Head of caudate nucleus (tissue), 42 donors: Measurements from ENCODE around the gene RAP1GDS1.
"Not testable (repeated sequence)": the region's sequence is repeated elsewhere in the genome, so short reads cannot be mapped to it uniquely, and the experiment has no call there.

Experiments
- DNase-seq, 42 donors: peaks; one replicate each; pipeline versions ENCODE4 v3.0.0 to v3.0.0-alpha.2; 2020 to 2021; ENCODE audit warnings: mixed read lengths in 7 of 42
- intact Hi-C: fragments of 100-400 bp; cut with DNase I; formaldehyde crosslinking; loops from one replicate; pipeline ENCODE4 v1.15.0; 2022

Gene RAP1GDS1

DNA sequence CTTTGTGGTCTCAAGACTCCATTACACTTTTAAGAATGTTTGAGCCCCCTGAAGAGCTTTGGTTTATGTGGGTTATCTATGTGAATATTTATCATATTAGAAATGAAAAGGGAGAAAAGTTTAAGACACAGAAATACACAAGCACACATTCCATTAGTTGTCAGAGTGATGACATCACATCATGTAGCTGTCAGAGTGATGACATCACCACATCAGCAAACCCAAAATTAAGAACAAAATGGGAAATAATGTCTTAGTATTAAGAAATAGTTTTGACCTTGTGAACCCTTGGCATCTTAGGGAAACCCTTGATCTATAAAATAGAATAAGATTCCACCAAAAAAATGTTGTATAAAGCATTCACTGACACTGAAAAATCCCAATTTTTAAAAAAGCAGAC, 201.3 kb downstream of the RAP1GDS1 start:
- DNase-seq, result no peak
- intact Hi-C loops, result no loop called here

- intact Hi-C loops, result loop anchor here (5.0 kb wide), 3 partner anchors 100 to 460 kb away; partner anchors contain the start of gene EIF4E
- DNase-seq, result no peak
Measured at GRCh38 chr4:98466868-98467599, 205.8 kb downstream of the RAP1GDS1 start.

DNA sequence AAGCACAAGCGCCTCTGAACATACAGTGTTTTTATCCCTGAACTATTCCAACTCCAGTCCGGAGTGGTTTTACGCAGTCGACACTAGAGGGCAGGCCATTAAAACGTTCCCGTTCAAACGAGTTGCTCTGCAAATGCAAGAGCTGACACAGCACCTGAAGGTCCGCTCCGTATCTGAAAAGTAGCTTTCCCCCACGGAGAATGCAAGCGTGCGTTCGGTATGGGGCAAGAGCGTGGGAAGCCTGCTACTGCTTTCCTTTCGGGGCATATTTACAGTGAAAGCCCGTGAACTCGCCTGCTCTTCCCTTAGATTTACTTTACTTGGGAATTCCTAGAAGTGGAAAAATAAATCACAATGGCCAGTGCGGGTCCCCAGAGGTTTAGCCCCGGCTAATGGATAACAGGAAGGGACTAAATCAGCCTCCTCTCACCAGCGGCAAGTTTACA, 206.5 kb downstream of the RAP1GDS1 start:
- intact Hi-C loops, result loop anchor here (5.0 kb wide), 3 partner anchors 100 to 460 kb away; partner anchors contain the start of gene EIF4E

DNA sequence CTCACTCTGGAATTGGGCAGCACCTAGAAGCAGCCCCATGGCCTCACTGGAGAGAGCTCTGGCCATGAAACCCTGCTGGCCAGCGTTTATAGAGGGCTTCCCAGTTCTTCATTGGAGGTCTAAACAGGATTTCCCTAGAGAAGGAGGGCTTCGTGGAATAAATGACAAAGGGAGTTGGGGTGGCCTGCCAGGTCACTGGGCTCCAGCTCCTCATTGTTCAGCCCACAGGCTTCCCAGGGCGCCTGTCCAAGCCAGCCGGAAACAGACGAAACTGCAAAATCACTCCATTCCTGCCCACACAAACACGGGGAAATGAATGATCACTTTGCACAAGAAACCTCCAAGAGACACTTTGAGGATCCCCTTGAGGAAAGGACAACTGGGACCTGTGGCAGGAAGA, 207.5 kb downstream of the RAP1GDS1 start:
- intact Hi-C loops, result loop anchor here (5.0 kb wide), 3 partner anchors 99 to 459 kb away; partner anchors contain the start of gene EIF4E
- DNase-seq, result peak in 41 of 42 donors; percentile 16 to 86 (median 59)

More for the DNA sequence above, 206.5 kb downstream of the RAP1GDS1 start:
- peak; percentile 59 to 94 (median 84) for DNase-seq

DNA sequence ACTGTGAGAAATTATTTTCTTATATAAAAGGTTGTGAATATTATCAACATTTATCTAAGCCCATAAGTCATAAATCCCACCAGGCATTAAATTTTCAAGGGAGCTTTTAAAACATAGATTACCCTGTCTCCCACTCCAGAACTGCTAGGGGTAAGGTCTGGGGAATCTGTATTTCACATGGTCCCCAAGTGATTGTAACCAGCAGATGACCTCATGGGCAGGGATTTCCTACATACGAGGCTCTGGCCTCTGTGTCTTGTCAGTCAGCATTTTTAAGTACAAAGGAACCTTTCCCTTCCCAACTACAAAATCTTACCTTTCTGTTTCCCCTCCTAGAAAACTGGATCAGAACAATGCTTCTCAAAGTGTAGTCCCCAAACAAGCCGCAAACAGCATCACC, 208.6 kb downstream of the RAP1GDS1 start:
- no peak for DNase-seq
- intact Hi-C loops, result loop anchor here (5.0 kb wide), 3 partner anchors 98 to 458 kb away; partner anchors contain the start of gene EIF4E

DNA sequence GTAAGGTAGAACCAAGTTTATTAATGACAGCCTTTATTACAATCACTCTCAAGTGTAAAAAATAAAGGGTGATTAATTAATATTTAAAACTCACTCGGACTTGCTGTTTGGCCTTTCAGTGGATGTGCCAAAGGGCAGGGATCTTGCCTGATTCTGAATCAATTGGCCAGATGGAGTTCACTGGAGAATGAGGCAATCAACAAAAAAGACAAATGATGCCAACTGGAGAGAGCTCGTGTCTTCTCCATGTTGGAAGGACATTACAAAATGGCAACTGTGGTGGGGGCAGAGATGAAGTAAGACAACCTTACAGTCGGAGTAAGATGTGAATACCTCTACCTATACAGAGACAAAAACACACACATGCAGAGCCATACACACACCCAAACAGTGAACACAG, 209.2 kb downstream of the RAP1GDS1 start:
- DNase-seq, result no peak
- intact Hi-C loops, result no loop called here

DNA sequence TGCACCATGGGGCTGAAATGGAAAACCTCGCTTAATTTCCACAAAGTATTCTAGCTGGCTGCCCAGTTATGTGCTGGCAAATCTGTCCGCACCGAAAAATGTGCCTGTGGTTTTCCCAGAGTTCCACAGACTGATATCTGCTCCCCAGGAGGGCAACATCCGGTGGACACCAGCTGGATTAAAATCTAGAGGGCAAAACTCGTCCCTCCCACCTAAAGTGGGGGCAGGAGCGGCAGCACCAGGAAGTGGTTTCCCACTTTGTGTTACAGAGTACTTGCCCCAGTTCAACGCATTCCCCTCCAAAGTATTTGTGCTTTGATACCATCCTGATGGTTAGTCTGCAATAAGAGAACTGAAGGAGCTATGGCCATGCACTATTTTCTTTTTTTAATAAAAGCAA, 209.6 kb downstream of the RAP1GDS1 start:
- DNase-seq, result no peak
- intact Hi-C loops, result no loop called here

DNA sequence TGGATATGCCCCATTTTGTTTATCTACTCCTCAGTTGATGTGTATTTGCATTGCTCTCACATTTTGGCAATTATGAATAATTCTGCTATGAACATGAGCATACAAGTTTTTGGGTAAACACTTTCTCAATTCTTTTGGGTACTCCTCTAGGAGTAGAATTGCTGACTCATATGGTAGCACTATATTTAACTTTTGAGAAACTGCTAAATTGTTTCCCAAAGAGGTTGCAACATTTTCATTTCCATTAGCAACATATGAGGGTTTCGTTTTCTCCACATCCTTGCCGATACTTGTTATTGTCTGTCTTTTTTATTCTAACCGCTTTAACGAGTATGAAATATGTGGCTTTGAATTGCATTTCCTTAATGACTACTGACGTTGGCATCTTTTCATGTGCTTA, 211.9 kb downstream of the RAP1GDS1 start:
- intact Hi-C loops, result no loop called here
- DNase-seq, result no peak

GRCh38 chr4:98474408-98474844, 213.2 kb downstream of the RAP1GDS1 start:
- intact Hi-C loops, result no loop called here

GRCh38 chr4:98476891-98477290, 215.7 kb downstream of the RAP1GDS1 start:
- DNase-seq, result no peak
- intact Hi-C loops, result no loop called here

More at GRCh38 chr4:98474408-98474844, 213.2 kb downstream of the RAP1GDS1 start:
- DNase-seq, result no peak

GRCh38 chr4:98479590-98479989, 218.4 kb downstream of the RAP1GDS1 start:
- DNase-seq, intact Hi-C loops: not testable (repeated sequence)

DNA sequence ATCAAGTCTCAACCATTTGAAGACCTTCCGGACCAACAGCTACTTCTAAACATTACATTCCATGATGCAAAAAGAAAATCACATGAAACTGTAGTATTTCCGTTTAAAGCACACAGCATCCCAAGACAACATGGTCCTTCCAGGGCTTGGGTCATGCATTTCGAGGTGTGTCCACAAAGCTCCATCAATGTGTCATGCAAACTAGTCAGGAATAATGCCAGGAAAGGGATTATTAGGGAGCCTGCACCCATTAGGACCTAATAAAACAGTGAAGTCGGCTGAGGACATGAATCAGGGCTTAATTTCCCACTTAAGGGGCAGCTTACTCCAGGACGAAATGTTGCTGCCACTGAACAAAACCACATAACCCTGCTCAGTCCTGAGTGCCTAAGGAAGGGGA, 219.4 kb downstream of the RAP1GDS1 start:
- intact Hi-C loops, result no loop called here

DNA sequence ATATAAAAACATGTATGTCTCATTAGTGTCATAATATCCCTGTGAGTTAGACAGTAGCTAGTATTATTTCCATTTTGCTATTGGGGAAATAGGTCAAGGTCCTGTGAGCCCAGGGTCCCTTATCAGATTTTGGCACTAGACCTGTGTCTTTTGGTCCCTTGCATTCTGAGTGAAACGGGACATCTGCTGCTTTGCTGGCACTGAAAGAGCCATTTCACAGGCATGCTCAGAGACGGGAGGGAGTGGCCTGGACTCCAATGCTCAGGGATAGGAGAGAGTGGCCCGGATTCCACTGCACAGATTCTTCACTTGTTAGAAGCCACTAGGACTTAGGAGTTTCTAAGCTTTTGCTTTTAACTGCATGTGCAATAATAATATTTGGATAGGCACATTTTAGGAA, 220.0 kb downstream of the RAP1GDS1 start:
- peak in 38 of 42 donors; percentile 30 to 79 (median 54) for DNase-seq
- intact Hi-C loops, result no loop called here

More for the DNA sequence above, 219.4 kb downstream of the RAP1GDS1 start:
- no peak for DNase-seq

DNA sequence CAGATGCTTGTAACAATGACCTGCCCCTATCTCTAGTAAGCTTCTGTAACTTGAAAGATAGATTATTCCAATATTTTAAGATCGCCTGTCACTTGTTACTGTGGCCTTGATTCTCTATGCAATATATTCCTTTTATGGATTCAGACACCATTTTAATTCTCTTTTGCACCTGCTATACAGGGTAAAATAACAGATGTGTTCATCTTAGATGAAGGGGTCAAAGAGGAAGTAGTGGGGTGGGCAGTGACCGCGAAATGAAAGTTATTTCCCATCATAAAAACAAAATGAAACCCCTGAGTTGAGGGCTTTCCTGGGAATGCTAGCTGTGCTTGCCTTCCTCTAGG, 221.3 kb downstream of the RAP1GDS1 start:
- intact Hi-C loops, result no loop called here

DNA sequence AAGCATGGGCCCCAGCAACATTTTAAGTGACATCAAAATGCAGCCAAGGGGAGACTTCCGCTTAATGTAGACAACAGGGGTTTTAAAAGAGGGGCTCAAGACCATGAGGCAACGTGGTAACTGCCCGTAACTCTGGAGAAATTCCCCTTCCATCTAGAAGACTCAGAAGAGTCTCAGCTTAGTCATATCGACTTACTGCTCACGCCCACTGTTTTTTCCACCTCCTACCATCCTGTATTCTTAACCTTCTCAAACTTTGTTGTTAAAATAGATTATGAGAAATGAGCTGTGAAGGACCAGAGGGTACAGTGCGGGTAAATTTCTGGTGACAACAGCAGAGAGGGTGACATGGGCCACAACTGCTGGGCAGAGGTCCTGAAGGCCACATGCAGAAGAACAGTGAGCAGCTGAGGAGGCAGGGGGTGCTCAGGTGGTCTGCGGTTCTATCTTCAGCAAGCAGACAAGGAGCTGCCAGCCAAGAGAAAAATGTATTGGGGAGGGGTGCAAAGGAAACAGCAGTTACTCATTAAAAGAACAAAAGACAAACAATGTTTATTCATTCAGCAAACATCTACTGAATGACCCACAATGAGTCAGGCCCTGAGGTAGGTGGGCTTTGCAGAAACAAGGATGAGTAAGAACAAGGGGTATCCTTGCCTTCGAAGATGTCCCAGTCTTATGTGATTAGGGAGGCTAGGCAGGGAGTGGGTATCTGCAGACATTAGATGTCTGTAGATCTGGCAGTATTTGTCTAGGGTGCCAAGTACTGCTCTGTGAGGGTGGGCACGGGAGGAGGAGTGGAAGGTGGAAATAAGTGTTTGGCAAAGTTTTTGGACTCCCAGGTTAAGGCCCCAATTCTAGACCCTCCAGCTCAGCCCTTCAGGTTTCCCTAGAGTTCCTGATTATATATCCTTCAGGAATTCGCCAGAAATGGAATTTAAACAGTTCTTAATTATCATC, 221.9 kb downstream of the RAP1GDS1 start:
- DNase-seq, result no peak
- intact Hi-C loops, result no loop called here

More for the DNA sequence above, 221.3 kb downstream of the RAP1GDS1 start:
- DNase-seq, result no peak

DNA sequence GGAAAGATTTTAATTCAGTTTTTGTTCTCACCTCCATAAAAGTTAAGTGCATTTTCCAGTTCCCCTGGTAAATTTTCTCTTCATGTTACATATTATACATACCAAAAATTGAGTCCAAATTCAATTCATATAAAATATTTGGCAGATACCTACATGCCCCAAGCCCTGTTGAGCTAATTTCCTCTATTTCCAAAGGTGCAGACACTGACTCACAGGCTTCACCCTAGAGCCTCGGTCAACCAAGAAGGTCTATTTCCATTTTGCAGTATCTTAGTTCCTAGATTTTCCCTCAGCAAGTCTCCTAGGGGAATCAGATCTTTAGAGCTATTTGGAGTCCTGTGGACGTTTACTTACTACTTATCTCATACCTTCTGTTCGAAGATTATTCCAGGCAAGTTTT, 222.8 kb downstream of the RAP1GDS1 start:
- DNase-seq, result no peak
- intact Hi-C loops, result no loop called here

GRCh38 chr4:98485816-98486345, 224.7 kb downstream of the RAP1GDS1 start:
- intact Hi-C loops, result no loop called here
- no peak for DNase-seq

DNA sequence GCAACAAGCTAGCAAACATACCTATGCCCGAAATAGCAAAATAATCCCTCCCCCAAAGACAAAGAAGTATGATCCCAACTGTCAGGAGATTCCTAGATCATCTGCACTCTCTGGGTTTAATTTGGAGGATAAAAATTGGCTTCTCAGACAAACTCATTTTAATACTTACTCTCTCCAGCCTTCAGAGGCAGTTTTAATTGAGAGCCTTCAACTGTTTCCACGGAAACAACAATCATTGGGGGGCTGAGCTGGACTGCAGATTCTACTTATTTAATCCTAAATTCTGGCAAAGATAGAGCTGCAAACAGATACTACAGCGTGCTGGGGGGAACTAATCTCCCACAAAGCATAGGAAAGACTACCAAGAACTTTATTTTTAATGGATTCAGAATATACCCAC, 229.1 kb downstream of the RAP1GDS1 start:
- DNase-seq, result no peak
- intact Hi-C loops, result no loop called here

GRCh38 chr4:98491899-98492559, 230.8 kb downstream of the RAP1GDS1 start:
- intact Hi-C loops, result no loop called here
- peak in 3 of 42 donors; percentile 27 to 60 (median 50) for DNase-seq
